GM12878 (cell line): ENCODE results near the gene PCBD2. TPM values are rescaled to one million over a fixed set of nuclear protein-coding genes. Genes with fewer than 3 reads are reported as not detected.

ENCODE experiments used
- ATAC-seq: fragments of 200-7000 bp; cut with Tn5 transposase; 3 replicates; pipeline ENCODE4 v1.9.1; 2020; ENCODE audit warnings: mild to moderate bottlenecking, moderate library complexity
- BruUV-seq: library from RNA; stranded (reverse); fragments of 400-500 nt; replicated peaks from 2 replicates; lab custom pipeline; 2021; lab: Mats Ljungman, UMichigan
- CTCF ChIA-PET: fragments of 300-600 bp; sonication (Branson Sonifier 250); formaldehyde crosslinking; extraction: SDS; loops from one replicate; lab custom pipeline; 2021; ENCODE audit warnings: inconsistent platforms; lab: Yijun Ruan, JAX
- POLR2A ChIA-PET: fragments of 350-600 bp; formaldehyde crosslinking; extraction: SDS; loops from one replicate; lab custom pipeline; 2021; ENCODE audit warnings: inconsistent platforms; lab: Charles Lee
- RAD21 ChIA-PET: fragments of 300-600 bp; sonication (Branson Sonifier 250); formaldehyde crosslinking; loops from one replicate; lab custom pipeline; 2023; ENCODE audit warnings: antibody characterized with exemption; ENCODE audit not compliant: unreplicated experiment; lab: Charles Lee
- SMC1A ChIA-PET: fragments of 300-600 bp; sonication (Branson Sonifier 250); formaldehyde crosslinking; loops from one replicate; lab custom pipeline; 2023; ENCODE audit not compliant: unreplicated experiment, uncharacterized antibody; lab: Charles Lee
- DNase-seq: peaks from one replicate; pipeline ENCODE4 v3.0.0-alpha.2; 2011; ENCODE audit warnings: low read depth, low spot score
- FAIRE-seq: peaks from 3 replicates; lab custom pipeline; 2011; peaks lifted over from hg19 to GRCh38; lab: Jason Lieb, UNC
- H2AFZ ChIP-seq: 2 replicates; pipeline ENCODE4 v1.6.0; 2011; ENCODE audit warnings: low read depth, low read length, control low read depth; ENCODE audit not compliant: control insufficient read depth
- H3K27ac ChIP-seq: 2 replicates; pipeline ENCODE4 v1.5.1; 2011; ENCODE audit warnings: control low read depth; ENCODE audit not compliant: control insufficient read depth, insufficient read depth
- H3K27me3 ChIP-seq, 2 experiments: replicated peaks in 1 of 2; 2 replicates each; pipeline versions ENCODE4 v1.6.0 to v1.6.1; 2011; ENCODE audit warnings: low read length in 1 of 2; ENCODE audit not compliant: control insufficient read depth in 2 of 2, insufficient read depth in 2 of 2
- H3K36me3 ChIP-seq, 2 experiments: 2 replicates each; pipeline ENCODE4 v1.5.1; 2011; ENCODE audit warnings: low read length in 1 of 2; ENCODE audit not compliant: control insufficient read depth in 2 of 2, insufficient read depth in 2 of 2
- H3K4me1 ChIP-seq: 2 replicates; pipeline ENCODE4 v1.6.1; 2011; ENCODE audit warnings: mild to moderate bottlenecking, low read length, moderate library complexity, mixed read lengths; ENCODE audit not compliant: control insufficient read depth, insufficient read depth
- H3K4me2 ChIP-seq: 2 replicates; pipeline ENCODE4 v1.6.0; 2011; ENCODE audit warnings: control low read depth; ENCODE audit not compliant: control insufficient read depth, insufficient read depth
- H3K4me3 ChIP-seq: fragments of 200-600 bp; sonication (generic); 2 replicates; pipeline ENCODE4 v1.5.1; 2016
- H3K79me2 ChIP-seq: 2 replicates; pipeline ENCODE4 v1.6.0; 2011; ENCODE audit warnings: low read length; ENCODE audit not compliant: control insufficient read depth, insufficient read depth
- H3K9ac ChIP-seq: 2 replicates; pipeline ENCODE4 v1.8.0; 2011; ENCODE audit warnings: low read length, control low read depth, mixed read lengths; ENCODE audit not compliant: control insufficient read depth, insufficient read depth
- H3K9me3 ChIP-seq: replicated peaks from 3 replicates; pipeline ENCODE4 v1.5.1; 2011; ENCODE audit warnings: mild to moderate bottlenecking, low read length; ENCODE audit not compliant: control insufficient read depth, insufficient read depth
- H4K20me1 ChIP-seq: 2 replicates; pipeline ENCODE4 v1.6.0; 2011; ENCODE audit not compliant: control insufficient read depth, insufficient read depth
- BACH1 ChIP-seq: fragments of 450-650 bp; IDR thresholded peaks from 2 replicates; pipeline ENCODE4 v1.6.1; 2017; ENCODE audit warnings: mild to moderate bottlenecking, borderline replicate concordance
- BCLAF1 ChIP-seq: fragments of 450-650 bp; IDR thresholded peaks from 2 replicates; pipeline ENCODE4 v1.6.1; 2017; ENCODE audit warnings: antibody characterized with exemption, mild to moderate bottlenecking, moderate library complexity
- EGR1 ChIP-seq, 2 experiments: IDR thresholded peaks; 1 replicate in 1 of 2; 2 replicates in 1 of 2; pipeline ENCODE4 v1.6.1; 2011 to 2012; ENCODE audit warnings: low read depth in 2 of 2, low read length in 2 of 2, borderline replicate concordance in 1 of 2, mild to moderate bottlenecking in 1 of 2, moderate library complexity in 1 of 2
- NBN ChIP-seq: fragments of 450-650 bp; IDR thresholded peaks from 2 replicates; pipeline ENCODE4 v1.6.1; 2016
- NR2C2 ChIP-seq: IDR thresholded peaks from 2 replicates; pipeline ENCODE4 v1.6.1; 2011; ENCODE audit warnings: borderline replicate concordance, low read depth; ENCODE audit not compliant: control insufficient read depth, insufficient read length
- PAX5 ChIP-seq: IDR thresholded peaks from 2 replicates; pipeline ENCODE4 v1.6.1; 2011; ENCODE audit warnings: low read depth, low read length, borderline replicate concordance
- USF1 ChIP-seq: IDR thresholded peaks from 2 replicates; pipeline ENCODE4 v1.6.1; 2011; ENCODE audit warnings: borderline replicate concordance, low read depth, mild to moderate bottlenecking, moderate library complexity, mixed read lengths, low read length; ENCODE audit not compliant: insufficient read depth; ENCODE audit errors: extremely low read length
- WRNIP1 ChIP-seq: IDR thresholded peaks from 2 replicates; pipeline ENCODE4 v1.6.1; 2011; ENCODE audit warnings: low read depth, low read length, improper control_type of control experiment, borderline replicate concordance
- YBX1 ChIP-seq: fragments of 450-650 bp; IDR thresholded peaks from 2 replicates; pipeline ENCODE4 v1.6.1; 2016; ENCODE audit warnings: antibody characterized with exemption
- ZNF384 ChIP-seq: IDR thresholded peaks from 2 replicates; pipeline ENCODE4 v1.6.1; 2012; ENCODE audit warnings: low read depth, mild to moderate bottlenecking, low read length, improper control_type of control experiment, borderline replicate concordance
- ZNF687 ChIP-seq: fragments of 450-650 bp; IDR thresholded peaks from 2 replicates; pipeline ENCODE4 v1.6.1; 2017; ENCODE audit warnings: mild to moderate bottlenecking, moderate library complexity
- WGBS: methylation state at CpG from one replicate; pipeline ENCODE4 v1.1.6; 2016; ENCODE audit warnings: low lambda C conversion rate; ENCODE audit not compliant: insufficient replicate concordance, insufficient coverage; ENCODE audit errors: missing lambda C conversion rate; 5-methylcytosine and 5-hydroxymethylcytosine counted together
- in situ Hi-C: fragments of 300-500 bp; cut with MboI; formaldehyde crosslinking; loops from 9 replicates; pipeline ENCODE4 v1.14.3; 2018; ENCODE audit warnings: mixed read lengths
- intact Hi-C: fragments of 100-400 bp; cut with micrococcal nuclease; formaldehyde crosslinking; loops from one replicate; pipeline ENCODE4 v1.14.2; 2022; ENCODE audit not compliant: unreplicated experiment
- polyA plus RNA-seq, 11 experiments: library from polyadenylated mRNA; depleted of rRNA in 4 of 11; unstranded in 6 of 11; stranded (reverse) in 5 of 11; fragments of >200 nt; fragmentation: Nextera tagmentation in 4 of 11; fragmentation: Illumina TruSeq in 1 of 11; extraction: Ambion mirVana in 4 of 11; extraction: Trizol in 1 of 11; gene quantifications; 1 replicate in 1 of 11; 2 replicates in 10 of 11; pipeline versions ENCODE4 v1.2.1 to v1.2.3, GENCODE V29; 2011 to 2016; ENCODE audit warnings: inconsistent platforms in 2 of 11, missing spikeins in 2 of 11, low read depth in 1 of 11
- total RNA-seq, 4 experiments: library from RNA; depleted of rRNA in 3 of 4; stranded (reverse); fragments of >200 nt in 3 of 4; fragmentation: Illumina TruSeq in 1 of 4; extraction: Trizol in 1 of 4; gene quantifications; 2 replicates each; pipeline versions ENCODE4 v1.2.1 to v1.2.3, GENCODE V29; 2013 to 2021
- TF ChIP-seq, protein P1 (sequence below): fragments of 450-650 bp; IDR thresholded peaks from 2 replicates; pipeline ENCODE4 v1.6.1; 2018; ENCODE audit warnings: borderline replicate concordance, mild to moderate bottlenecking; ENCODE audit not compliant: partially characterized antibody

Gene PCBD2
- total and polyA plus RNA-seq, 10 of the 15 experiments (the other 5 are each of a cell fraction or from before 2014, with no cell fraction given): 5.4 to 13.6 (median 6.7) TPM

GRCh38 chr5:134891473-134891872, 13.5 kb upstream of the PCBD2 start:
- FAIRE-seq: no peak
- SMC1A ChIA-PET: interaction anchor here (0.8 to 1.5 kb wide), 2 partner anchors 13 to 152 kb away, joined by 5 read pairs; no protein-coding TSS in a partner anchor

More at GRCh38 chr5:134891473-134891872, 13.5 kb upstream of the PCBD2 start:
- RAD21 ChIA-PET: no interaction called here
- intact Hi-C loops: no loop called here
- TF ChIP-seq PAX5 (no peak), BACH1 (no peak), WRNIP1 (no peak), EGR1 (IDR thresholded peaks at IDR 0.05; ENCODE audit: borderline replicate concordance in 1 of 2, low read depth in 2 of 2, low read length in 2 of 2) (no peak), USF1 (no peak), ZNF384 (no peak), BCLAF1 (no peak), ZNF687 (no peak), NBN (no peak), NR2C2 (no peak), YBX1 (no peak)
- TF ChIP-seq, protein P1, sequence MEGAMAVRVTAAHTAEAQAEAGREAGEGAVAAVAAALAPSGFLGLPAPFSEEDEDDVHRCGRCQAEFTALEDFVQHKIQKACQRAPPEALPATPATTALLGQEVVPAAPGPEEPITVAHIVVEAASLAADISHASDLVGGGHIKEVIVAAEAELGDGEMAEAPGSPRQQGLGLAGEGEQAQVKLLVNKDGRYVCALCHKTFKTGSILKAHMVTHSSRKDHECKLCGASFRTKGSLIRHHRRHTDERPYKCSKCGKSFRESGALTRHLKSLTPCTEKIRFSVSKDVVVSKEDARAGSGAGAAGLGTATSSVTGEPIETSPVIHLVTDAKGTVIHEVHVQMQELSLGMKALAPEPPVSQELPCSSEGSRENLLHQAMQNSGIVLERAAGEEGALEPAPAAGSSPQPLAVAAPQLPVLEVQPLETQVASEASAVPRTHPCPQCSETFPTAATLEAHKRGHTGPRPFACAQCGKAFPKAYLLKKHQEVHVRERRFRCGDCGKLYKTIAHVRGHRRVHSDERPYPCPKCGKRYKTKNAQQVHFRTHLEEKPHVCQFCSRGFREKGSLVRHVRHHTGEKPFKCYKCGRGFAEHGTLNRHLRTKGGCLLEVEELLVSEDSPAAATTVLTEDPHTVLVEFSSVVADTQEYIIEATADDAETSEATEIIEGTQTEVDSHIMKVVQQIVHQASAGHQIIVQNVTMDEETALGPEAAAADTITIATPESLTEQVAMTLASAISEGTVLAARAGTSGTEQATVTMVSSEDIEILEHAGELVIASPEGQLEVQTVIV: no peak
- TF ChIP-seq, all 136 proteins: peak for 0
- Histone ChIP-seq H3K9ac (no peak overlapping the region), H2AFZ (no peak overlapping the region), H3K79me2 (peaks cover 3% of the 10 kb centered on the region), H3K4me1 (peaks cover 7% of the 10 kb centered on the region), H3K36me3 (peaks cover 16 to 19% of the 10 kb centered on the region in 2 experiments; a peak in 3 of 4 replicates), H3K4me3 (no peak overlapping the region), H3K27ac (no peak overlapping the region), H3K4me2 (no peak overlapping the region), H4K20me1 (no peaks in the 10 kb centered on the region), H3K27me3 (no peaks in the 10 kb centered on the region), H3K9me3 (peaks cover 2% of the 10 kb centered on the region)
- DNase-seq: no peak
- in situ Hi-C loops: no loop called here
- CTCF ChIA-PET: interaction anchor here (0.9 to 1.4 kb wide), 3 partner anchors 10 to 182 kb away, joined by 3 to 4 read pairs (median 4); no protein-coding TSS in a partner anchor
- POLR2A ChIA-PET: interaction anchor here (1.2 kb wide), 1 partner anchor 10 kb away, joined by 3 read pairs; no protein-coding TSS in a partner anchor
- BruUV-seq: no TSS peak
- 94% methylated on average over 1 of the region's 1 CpG for WGBS
- no peak for ATAC-seq
